Epithelial cell of proximal tubule (primary cell): ENCODE results near the gene MLPH. TPM values are rescaled to one million over a fixed set of nuclear protein-coding genes. Genes with fewer than 3 reads are reported as not detected.

ENCODE experiments used
- DNase-seq: peaks from one replicate; pipeline ENCODE4 v3.0.0-alpha.2; 2011; ENCODE audit warnings: low read depth
- H3K4me3 ChIP-seq: 2 replicates; pipeline ENCODE4 v1.5.1; 2011; ENCODE audit warnings: low read depth, mild to moderate bottlenecking, low read length
- CTCF ChIP-seq: conservative IDR thresholded peaks from 2 replicates; pipeline ENCODE4 v1.5.1; 2012; ENCODE audit warnings: low read depth, mild to moderate bottlenecking, low read length
- total RNA-seq: library from RNA; depleted of rRNA; stranded (reverse); fragments of >200 nt; gene quantifications from 2 replicates; pipeline ENCODE4 v1.2.3, GENCODE V29; 2015

The MLPH gene
- total RNA-seq, 1 donor from 2014 or later, result 36.0 TPM

DNA sequence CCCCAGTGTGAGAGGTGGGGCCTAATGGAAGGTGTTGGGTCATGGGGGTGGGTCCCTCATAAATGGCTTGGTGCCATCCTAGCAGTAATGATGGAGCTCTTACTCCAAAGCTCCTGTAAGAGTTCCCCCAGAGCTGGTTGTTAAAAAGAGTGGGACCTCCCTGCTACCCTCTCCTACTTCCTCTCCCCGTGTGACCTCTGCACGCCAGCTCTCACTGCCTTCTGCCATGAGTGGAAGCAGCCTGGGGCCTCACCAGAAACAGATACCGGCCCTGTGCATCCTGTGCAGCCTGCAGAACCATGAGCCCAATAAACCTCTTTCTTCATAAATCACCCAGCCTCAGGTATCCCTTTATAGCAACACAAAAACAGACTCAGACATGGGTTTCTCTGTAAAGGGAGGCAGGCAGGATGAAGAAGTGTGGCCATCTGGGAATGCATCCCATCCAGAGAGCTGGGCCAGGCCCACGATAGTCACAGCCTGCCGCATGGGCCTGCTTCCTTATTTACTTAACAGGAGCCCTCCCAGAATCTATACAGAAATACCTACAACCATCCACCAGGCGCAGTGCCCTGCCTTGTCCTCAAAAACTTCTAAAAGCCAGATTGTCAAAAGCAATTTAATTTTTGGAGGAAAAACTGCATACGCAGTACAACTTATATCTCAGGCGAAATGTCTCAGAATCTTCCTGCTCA lies 86.8 kb downstream of the MLPH start:
- no peak overlapping the region for H3K4me3 ChIP-seq
- no peak for TF ChIP-seq CTCF
- no peak for DNase-seq

DNA sequence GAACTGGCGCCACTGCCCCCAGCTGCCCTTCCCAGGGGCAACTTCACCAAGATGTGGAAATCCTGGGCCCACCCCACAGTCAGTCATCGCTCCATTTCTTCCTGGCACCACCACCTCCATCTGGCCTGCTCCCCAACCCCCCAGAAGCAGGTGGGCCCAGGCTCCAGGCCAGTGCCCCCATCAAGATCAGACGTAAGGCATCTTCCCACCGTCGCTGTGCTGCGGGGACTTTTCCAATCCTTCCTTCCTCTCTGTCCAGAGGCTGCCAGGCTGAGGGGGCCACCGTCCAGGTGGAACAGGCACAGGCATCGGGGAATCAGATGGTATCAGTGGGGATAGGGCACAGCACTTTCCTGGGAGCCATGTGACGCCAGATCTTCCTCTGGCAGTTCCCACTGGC lies 87.4 kb downstream of the MLPH start:
- no peak overlapping the region for H3K4me3 ChIP-seq
- no peak for TF ChIP-seq CTCF
- no peak for DNase-seq

DNA sequence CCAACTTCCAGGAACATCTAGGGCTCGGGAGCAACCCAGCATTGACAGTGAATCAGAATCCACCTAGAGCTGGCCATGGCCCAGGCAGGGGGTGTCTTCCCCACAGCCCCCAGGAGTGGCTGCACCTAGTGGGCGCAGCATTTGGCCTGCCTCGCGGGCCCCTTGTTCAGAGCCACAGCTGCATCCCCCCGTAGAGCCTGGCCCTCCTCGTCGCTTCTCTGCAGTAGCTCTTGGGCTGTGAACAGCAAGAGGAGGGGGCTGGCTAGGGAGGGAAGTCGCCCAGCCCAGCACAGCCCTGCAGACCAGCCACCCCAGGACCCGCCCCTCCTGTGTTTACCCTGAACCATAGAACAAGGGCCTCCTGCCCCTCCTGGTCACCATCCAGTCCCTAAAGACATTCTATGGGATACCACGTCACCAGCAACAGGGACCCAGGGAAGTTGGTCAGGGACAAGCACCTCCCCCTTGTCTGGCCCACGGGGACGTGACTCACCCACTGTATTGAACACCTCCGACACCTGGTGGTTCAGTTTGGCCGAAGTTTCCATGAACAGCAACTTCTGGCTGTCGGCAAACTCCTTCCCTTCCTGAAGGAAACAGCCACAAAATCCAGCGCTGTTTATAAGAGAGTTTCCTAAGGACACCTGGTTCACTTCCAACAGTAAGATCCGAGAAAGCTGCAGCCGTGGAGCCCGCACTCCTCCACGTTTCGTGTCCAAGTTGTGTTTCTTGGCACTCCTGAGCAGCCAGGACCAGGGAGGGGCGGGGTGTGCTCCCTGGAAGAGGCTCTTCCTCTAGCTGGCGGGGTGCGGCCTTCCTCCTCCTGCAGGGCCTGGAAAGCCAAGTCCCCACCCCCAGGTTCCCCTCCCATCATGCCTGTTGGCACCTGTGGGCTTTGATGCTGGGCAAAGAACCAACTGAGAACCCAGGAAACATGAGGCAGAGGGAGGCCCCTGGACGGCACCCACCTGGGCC lies 88.1 kb downstream of the MLPH start:
- TF ChIP-seq CTCF, result no peak
- H3K4me3 ChIP-seq, result no peak overlapping the region
- DNase-seq, result no peak

GRCh38 chr2:237575869-237576862 lies 89.1 kb downstream of the MLPH start:
- DNase-seq, result no peak
- no peak for TF ChIP-seq CTCF
- no peak overlapping the region for H3K4me3 ChIP-seq

GRCh38 chr2:237576974-237577373 lies 89.9 kb downstream of the MLPH start:
- no peak for DNase-seq
- H3K4me3 ChIP-seq, result no peak overlapping the region
- TF ChIP-seq CTCF, result no peak

GRCh38 chr2:237577458-237577857 lies 90.4 kb downstream of the MLPH start:
- DNase-seq, result no peak
- no peak for TF ChIP-seq CTCF
- no peak overlapping the region for H3K4me3 ChIP-seq
